GM18519 (cell line): ENCODE results near the gene ZNF732.
"Not testable (repeated sequence)": the region's sequence is repeated elsewhere in the genome, so short reads cannot be mapped to it uniquely, and the experiment has no call there.

Source experiments
- ATAC-seq: cut with Tn5 transposase; IDR thresholded peaks from one replicate; pipeline ENCODE4 v1.9.1; 2021; ENCODE audit warnings: mild to moderate bottlenecking, moderate library complexity; ENCODE audit not compliant: unreplicated experiment, low FRiP score

The ZNF732 gene

DNA sequence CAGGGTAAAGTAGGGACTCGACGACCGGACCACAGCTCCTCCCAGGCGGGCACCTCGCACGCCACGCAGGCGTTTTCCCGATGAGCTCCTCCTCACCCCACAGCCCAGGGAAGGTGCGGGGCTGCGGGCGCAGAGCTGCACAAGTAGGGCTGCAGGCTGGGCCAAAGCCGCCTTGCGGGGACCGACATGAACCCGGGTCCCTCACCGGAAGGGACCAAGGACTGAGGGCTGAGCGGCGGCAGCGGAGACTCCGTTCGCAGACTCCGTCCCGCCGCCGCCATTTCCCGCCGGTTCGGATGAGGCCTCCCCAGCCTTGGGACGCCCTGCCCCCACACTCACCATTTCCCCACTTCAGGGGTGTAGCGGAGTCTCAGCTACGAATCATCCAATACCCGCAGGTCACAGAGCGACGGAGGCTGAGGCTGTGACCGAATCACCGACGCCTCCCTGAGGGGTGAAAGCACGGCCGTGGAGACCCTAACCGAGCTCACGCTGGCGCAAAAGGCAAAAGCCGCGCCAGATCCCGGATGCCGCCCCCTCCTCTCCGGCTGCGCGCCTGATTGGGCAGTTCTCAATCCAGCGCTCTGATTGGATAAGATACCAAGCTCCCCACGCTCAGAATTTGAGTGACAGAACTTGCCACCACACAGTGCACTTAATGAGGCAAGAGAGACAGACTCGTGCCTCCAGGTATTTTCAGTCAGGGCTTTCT, at the start of gene ZNF732:
TSS of gene ZNF732 (minus strand) at position 506 of the 712 bp plus-strand sequence. CDS start at position 342, 164 bp downstream.
- ATAC-seq = no peak

DNA sequence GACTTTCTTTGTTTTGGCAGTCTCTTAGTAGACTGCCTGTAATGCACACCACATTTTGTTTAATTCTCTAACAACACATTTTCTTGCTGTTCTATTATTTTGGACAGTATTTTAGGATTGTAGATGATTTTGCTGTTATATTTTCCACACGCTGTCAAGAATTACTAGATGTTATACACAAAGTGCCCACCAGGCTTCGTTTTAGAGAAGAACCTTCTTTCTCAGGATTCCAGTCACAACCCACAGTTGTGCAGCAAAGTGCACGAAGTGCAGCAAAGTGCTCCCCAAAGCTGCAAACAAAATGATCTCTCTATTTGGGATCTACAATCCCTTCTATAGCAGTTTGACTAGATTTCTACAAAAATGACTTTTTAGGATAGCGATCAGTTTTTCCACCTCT, 34.7 kb upstream of the ZNF732 start:
- ATAC-seq = no peak

DNA sequence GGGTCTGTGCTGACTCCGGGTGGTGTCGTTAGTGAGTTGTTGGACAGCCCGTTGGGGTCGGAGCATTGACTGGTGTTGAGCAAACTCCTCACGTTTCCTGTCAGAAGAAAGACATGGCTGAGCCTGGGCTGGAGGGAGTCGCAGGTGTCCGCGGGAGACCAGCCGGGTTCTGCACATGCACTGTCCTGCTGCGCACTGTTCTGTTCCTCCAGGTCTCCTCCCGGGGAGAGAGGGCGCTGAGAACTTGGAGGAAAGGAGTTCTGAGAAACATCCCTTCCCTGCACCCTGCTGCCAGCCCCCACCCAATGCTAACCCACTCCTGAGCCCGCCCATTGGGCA, 33.5 kb upstream of the ZNF732 start:
- ATAC-seq = no peak

DNA sequence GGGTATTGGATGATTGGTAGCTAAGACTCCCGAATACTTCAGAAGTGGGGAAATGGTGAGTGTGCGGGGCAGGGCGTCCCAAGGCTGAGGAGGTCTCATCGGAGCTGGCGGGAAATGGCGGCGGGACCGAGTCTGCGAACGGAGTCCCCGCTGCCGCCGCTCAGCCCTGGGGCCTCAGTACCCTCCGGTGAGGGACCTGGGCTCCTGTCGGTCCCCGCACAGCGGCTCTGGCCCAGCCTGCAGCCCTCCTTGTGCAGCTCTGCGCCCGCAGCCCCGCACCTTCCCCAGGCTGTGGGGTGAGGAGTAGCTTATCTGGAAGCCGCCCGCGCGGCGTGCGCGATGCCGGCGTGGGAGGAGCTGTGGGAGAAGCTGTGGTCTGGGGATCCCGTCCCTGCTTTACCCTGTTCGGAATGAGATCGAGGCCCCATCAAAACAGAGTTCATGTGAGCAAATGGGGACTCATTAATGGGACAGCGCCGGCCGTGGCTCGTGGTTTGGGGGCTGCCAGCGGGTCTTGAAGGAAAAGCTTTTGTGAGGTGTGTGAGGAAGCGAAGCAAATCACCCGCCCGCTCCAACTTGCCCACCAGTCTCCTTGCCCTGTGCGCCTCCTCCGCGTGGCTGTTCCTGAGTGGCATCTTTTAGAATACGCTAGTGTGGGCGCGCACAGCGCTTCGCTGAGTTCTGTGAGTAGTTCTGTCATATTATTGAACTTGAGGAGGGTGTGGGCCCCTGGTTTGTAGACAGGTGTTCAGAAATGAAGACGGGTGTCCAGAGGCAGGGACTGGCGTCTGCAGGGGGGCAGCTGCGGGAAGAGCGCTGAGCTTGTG, 32.9 kb upstream of the ZNF732 start:
- ATAC-seq = peak; percentile 8

DNA sequence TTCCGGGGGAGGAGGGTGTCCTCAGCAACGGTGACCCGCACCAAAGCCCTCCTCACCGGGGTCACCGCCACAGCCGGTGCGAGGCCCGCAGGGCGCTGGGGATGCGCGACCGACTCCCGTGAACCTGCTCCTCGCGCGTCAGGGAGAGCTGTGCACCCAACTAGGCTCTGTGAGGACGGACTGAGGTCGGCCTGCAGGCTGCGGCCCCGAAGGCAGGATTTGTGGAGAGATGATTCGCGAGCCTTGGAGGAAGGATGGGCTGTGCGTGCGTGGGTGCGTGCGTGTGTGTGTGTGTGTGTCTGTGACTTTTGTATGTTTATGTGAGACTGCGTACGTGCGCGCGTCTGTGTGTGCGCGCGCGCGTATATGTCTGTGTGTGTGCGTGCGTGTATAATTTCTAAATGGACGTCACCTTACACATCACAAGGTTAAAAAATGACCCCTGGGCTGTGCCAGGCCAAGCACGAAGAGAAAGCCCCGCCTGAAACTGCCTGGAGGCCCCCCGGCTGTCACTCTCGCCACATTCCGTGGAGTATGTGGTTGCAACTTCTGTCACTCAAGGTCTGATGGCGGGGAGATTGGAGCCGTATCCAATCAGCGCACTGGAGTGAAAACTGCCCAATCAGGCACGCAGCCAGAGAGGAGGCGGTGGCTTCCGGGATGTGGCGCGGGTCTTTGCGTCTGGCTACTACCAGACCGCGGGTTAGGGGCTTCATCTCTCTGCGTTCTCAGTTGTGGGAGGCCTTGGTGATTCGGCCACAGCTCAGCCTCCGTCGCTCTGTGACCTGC, 32.1 kb upstream of the ZNF732 start, which contains the start of gene ZNF141:
TSS of gene ZNF141 (plus strand) at position 672 of the 789 bp plus-strand sequence. CDS start 170 bp downstream, outside the sequence.
- ATAC-seq = peak; percentile 95

DNA sequence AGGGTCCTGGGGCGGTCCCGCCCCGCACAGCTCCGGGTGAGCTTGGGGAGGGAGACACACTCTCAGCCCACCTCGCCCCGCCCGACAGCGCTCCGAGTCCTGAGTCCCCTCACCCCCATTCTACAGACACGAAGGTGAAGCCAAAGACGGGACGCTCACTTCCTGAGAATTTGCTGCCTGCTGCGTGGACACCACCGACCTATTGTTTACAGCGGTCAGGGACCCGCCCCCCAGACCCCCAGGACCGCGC, 31.5 kb upstream of the ZNF732 start:
- no peak for ATAC-seq

DNA sequence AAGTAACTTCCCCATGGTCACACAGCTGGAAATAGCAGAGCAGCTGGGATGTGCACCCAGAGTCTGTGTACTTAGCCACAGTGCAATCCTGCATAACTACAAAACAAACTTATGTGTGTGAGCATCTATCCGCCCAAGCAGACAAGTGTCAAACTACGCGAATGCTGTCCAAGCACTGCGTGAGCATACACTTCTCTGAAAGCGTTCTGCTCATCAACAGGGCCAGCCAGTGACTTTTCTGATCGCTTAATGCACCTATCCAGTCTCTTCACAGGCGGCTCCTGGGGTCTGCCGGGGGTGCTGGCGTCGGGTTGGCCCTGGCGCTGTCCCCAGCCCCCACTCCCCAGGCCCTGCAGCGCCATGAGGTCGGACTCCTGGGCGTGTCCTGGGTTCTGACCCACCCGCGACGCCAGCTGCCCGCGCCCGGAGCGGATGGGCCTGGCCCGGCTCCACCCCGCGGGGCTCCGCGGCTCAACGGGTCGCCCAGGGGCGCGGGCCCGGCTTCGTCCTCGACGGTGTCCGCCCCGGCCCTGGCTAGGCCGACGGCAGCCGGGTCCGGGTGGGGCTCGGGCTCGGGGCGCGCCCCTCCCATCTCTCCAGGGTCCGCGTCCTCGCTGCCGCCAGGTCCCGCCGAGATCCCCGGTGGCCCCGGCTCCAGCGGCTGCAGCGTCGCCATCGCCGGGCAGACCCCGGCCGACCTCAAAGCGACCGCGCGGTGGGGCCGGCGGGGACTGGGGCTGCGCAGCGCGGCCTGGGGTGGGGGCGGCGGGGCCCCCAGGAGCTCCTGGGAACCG, 31.0 kb upstream of the ZNF732 start:
- no peak for ATAC-seq

DNA sequence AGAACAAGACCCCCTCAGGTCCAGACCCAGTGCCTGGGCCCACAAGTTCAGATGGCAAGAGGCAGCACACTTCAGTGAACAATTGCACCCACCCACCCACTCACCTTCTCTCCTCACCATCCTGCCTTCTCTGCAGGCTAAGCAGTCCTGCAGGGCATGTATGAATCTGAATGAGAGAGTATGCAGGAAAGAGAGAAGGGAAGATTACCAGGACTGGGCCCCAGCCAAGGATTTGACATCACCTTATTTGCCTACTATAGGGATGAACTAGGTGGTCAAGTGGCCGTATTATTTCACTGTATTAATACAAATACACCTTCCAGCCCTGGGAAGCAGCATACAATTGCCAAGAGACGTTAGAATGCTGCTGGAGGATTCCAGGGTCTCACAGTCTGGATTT, 30.2 kb upstream of the ZNF732 start:
- ATAC-seq = no peak

DNA sequence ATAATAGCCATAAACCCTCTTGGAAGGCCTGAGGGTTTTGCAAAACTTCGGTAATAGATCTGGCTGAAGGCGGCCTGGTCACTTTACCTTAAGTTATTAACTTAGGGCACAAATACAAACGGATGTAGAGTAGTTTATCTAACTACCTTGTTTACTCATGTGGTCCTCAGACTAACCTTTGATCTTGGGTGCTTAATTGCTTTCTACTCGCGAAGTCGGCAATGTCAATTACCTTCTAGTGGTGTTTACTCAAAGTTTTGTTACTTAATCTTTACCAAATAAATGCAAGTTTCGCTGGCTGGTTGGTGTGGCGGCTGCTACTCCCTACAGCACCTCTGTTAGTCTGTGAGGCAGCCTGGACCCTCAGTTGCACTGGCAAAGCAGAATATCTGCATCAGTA, 23.5 kb upstream of the ZNF732 start:
- ATAC-seq = no peak

DNA sequence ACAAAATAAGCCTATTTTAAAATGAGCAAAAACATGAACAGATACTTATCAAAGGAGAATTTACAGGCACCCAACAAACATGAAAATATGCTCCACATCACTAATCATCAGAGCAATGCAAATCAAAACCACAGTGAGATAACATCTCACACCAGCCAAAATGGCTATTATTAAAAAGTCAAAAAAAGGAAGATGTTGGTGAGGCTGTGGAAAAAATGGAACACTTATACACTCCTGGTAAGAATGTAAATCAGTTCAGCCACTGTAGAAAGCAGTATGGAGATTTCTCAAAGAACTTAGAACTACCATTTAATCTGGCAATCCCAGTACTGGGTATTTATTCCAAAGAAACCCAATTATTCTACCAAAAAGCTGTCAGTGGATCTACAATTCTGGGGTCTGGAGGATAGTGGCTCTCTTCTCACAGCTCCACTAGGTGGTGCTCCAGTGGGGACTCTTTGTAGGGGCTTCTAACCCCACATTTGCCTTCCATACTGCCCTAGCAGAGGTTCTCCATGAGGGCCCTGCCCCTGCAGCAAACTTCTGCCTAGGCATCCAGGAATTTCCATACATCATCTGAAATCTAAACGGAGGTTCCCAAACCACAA, 9.1 kb upstream of the ZNF732 start:
- no peak for ATAC-seq

DNA sequence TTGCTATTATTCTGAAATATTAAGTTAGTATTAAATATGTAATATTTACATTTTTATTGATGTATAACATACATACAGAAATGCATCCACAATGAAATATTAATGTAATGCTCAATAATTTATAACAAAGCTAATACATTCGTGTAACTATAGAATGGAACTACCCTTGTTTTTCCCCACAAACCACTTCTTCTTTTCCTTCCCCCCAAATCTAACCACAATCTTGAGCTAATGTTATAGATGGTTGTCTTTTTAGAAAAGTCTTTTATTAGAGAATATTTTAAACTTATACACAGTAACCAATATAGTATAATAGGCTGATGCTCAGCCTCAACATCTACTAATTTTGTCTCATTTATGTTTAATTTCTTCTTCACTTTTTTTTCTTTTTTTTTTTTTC, 4.5 kb upstream of the ZNF732 start:
- ATAC-seq = no peak

DNA sequence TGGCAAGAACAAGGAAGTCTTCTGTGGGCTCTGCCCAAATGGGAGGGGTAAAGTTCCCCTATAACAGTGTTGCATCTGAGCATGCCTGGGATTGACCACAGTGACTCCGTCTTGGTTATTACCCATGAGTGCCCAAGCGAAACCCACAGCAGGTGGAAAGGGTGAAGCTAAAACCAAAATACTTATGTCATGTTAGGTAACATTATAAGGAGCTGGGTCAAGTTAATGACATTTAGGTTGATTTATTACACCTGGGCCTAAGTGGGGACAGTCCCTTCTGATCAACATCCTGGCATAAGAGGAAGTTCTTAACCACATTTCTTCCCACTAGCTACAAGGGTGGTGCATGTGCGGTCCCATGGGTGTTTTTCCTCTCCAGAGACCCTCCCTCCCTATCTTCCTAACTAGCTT, 1.3 kb upstream of the ZNF732 start:
- ATAC-seq = no peak

DNA sequence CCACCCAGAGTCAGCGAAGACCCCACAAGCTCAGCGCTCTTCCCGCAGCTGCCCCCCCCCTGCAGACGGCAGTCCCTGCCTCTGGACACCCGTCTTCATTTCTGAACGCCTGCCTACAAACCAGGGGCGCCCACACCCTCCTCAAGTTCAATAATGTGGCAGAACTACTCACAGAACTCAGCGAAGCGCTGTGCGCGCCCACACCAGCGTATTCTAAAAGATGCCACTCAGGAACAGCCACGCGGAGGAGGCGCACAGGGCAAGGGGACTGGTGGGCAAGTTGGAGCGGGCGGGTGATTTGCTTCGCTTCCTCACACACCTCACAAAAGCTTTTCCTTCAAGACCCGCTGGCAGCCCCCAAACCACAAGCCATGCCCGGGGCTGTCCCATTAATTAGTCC, 758 bp downstream of the ZNF732 start:
- not testable (repeated sequence) for ATAC-seq

DNA sequence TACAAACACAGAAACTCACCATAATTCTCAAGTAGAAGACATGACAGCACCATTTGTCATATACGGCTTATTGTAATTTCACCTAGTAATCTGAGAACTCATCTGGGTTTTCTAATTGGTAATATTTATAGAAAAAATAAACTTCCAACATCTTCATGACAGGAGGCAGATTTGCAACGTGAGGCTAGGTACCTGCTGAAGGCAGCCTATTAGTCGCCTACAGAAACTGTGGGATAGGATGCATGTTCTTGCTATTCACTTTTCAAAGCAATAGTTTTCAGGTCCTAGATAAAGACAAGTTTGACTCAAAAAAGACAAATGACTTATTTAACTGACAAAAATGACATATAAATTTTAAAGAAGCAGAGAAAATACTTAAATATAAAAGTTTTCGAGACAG, 2.9 kb downstream of the ZNF732 start:
- ATAC-seq = no peak

DNA sequence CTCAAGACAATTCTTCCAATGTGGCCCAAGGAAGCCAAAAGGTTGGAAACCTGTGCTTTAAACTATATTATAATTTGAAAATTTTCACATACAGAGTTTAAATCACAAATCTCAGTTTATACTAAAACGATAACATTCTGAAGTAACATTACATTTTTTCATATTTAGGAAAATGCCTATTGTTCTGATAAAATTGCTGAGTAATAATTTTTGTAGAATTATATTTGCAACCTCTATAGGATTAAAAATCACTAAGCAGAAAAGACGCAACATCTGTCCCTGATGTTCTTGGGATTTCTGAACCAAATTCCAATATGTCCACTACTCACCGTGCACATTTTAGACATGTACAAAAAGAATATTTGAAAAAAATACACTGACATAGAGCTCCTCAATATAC, 10.5 kb downstream of the ZNF732 start:
- ATAC-seq = no peak

DNA sequence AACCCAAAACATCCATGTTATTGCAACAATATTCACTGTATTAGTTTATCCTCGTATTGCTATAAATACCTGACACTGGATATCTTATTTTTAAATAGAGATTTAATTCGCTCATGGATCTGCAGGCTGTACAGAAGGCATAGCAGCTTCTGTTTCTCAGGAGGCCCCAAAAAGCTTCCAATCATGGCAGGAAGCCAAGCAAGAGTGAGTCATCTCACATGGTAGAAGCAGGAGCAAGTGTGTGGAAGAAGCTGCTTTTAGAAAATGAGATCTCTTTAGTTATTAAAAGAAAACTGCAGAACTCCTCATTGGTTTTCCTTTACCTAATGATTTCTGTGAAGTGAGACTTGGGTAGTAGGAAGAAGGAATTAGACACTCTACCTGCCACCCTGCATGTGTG, 16.4 kb downstream of the ZNF732 start:
- no peak for ATAC-seq

DNA sequence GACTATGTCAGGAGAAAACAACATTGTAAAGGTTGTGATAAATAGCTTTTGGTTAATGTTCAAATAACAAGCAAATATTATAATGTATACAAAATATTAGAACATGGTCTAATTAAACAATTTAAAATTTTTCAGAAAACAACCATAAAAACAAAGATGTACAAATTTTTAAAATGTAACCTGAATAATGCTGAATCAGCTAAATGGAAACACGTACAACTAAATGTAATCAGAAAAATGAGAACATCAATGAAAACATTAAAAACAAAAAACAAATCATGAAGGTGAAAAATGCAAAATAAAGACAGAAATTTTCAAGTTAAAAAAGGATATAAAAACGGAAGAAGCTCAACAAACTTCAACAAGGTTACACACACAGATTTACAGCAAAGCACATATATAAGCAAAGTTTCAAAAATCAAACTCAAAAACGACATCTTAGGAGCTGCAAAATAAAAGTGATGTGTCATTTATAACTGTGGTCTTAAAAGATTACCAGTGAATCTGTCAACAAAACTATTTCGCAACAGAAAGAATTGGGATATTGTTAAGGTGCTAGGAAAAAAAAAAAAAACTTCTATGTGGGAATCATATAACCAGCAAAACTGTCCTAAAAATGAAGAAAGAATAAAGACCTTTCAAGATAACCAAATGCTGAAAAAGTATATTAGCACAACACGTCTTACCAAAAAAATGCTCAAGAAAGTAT, 31.8 kb downstream of the ZNF732 start:
- ATAC-seq = no peak

DNA sequence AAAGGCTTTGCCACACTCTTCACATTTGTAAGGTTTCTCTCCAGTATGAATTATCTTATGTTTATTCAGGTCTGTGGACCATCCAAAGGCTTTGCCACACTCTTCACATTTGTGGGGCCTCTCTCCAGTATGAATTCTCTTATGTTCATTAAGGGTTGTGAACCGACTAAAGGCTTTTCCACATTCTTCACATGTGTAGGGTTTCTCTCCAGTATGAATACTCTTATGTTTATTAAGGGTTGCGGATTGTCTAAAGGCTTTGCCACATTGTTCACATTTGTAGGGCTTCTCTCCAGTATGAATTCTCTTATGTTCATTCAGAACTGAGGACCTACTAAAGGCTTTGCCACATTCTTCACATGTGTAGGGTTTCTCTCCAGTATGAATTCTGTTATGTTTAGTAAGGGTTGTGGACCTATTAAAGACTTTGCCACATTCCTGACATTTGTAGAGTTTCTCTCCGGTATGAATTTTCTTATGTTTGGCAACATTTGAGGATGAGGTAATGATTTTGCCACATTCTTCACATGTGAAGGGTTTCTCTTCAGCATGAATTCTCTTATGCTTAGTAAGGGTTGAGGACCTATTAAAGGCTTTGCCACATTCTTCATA, 33.7 kb downstream of the ZNF732 start:
- no peak for ATAC-seq

DNA sequence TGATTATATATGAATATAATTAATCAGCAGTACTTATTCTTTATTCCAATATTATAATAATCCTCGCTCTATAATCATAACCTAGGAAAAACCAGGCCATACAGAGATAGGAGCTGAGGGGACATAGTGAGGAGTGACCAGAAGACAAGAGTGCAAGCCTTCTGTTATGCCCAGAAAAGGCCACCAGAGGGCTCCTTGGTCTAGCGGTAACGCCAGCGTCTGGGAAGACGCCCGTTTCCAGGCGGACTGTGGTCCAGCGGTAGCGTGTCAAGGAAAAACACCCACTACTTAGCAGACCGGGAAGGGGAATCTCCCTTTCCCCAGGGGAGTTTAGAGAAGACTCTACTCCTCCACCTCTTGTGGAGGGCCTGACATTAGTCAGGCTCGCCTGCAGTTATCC, 46.0 kb downstream of the ZNF732 start:
- not testable (repeated sequence) for ATAC-seq
